Iris pigment epithelial cell (primary cell): ENCODE measurements around the gene PCOLCE2.

Source experiments
- DNase-seq: peaks from one replicate; pipeline ENCODE4 v3.0.0-alpha.2; 2011; ENCODE audit warnings: low read depth

The PCOLCE2 gene

GRCh38 chr3:142815803-142816202, 73.1 kb downstream of the PCOLCE2 start:
- DNase-seq, result no peak

DNA sequence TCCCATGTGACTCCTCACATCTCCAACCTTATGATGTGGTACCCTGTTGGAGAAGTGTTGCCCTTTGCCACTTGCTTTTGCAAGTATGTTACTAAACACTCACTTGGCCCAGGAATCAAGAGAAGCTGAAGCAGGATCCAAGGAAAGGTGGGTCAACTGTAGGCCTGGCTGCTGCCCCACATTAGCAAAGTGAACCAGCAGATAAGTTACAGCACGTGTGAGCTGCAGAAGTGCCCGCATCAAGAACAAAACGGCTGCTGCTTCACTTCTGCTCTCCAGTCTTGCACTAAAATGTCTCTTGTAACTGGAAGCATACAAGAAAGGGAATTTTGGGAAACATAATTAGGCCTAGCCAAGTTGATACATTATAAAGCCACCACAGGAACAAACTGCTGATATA, 79.6 kb downstream of the PCOLCE2 start:
- no peak for DNase-seq

DNA sequence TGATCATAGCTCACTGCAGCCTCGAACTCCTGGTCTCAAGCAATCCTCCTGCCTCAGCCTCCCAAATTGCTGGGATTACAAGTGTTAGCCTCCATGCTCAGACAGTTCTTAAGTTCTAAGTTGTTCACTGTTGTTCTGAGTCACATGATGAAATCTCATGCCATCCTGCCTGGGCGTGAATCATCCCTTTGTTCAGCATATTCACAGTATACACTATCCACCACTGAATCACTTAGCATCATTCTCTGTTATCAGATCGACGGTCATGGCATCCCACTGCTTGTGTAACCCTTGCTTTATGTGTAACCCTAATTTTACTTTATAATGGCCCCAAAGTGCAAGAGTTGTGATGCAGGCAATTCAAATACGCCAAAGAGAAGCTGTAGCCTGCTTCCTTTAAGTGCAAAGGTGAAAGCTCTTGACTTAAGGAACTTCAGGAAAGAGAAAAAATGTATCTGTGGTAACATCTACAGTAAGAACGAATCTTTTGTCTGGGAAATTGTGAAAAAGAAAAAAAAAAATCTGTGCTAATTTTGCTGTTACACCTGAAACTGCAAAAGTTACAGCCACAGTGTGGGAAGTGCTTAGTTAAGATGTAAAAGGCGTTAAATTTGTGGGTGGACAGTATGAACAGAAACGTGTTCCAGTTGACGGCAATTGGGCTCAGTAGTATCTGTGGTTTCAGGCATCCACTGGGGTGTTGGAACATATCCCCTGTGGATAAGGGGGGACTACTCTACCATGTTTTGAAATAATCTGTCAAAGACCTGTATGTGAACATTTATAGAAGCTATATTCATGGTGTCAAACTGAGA, 80.6 kb downstream of the PCOLCE2 start:
- peak; percentile 83 for DNase-seq

DNA sequence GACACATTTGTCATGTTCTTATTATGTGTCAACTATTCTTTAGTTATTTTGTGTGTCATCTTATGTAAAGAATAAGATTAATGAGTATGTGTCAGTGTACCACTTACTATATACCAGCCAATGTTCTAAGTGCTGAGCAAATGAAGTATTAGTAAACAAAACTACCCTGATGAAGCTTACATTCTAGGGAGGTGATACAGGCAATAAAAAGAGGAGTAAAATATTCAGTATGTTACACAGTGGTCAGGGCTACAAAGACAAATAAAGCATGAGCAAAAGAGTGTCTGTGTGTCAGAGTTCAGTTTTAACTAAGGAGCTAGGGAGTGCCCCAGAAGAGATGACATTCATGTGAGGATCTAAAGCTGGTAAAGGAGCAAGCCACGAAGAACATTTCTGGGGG, 86.0 kb downstream of the PCOLCE2 start:
- DNase-seq, result no peak

DNA sequence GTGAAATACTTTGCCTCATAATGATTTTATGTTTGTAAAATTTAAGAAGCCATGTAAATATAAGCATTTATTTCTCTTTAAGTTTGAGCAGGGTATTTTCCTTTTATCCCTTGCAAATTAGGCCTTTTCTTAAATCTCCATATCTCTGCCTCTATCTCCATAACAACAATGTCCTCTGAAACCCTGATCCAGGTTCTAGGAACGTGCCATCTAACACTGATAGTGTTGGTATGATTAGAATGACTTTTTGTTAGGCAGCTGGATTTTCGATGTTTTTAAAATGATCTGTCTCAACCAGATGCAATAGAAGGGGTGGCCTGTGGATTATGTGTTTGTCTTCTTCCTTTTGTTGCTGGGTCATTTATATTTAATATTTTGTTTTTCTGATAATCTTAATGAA, 87.1 kb downstream of the PCOLCE2 start:
- DNase-seq, result no peak

DNA sequence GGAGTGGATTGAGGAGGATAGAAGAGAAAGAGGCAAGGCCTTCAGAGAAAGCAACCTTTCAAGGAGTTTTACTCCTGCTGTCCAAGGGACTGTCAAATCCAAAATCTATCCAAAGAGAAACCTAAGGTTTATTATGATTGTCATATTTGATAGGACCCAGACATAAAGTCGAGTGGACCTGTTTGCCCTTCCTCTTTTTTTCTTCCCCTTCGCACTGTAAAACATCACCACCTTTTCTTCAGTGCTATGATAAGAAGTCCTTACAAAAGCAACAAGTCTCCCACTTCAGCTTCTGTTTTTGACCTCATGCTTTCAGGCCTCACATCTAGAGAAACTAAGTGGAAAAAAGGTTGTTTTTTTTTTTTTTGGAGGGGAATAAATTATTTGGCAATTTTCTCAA, 92.1 kb downstream of the PCOLCE2 start:
- DNase-seq, result no peak

- no peak for DNase-seq
These were observed 93.6 kb downstream of the PCOLCE2 start for GRCh38 chr3:142795332-142795731.

DNA sequence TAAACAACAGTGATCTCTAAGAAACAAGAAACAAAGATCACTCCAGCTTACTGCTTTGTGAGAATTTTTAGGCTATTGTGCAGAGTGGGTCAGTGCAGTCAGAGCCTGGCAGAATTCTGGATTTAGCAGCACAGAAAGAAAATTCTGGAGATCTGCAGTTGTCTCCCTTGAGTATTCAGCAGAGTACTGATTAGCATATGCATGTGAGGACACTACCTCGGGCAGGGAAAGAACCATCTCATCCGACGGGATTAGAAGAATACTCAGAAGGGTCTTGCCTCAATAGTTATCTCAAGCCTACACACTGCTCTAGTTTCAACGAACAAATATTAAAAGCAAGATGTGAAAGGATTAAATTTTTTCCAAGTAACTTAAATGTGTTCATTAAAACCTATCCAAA, 94.4 kb downstream of the PCOLCE2 start:
- no peak for DNase-seq

GRCh38 chr3:142787719-142788118, 101.2 kb downstream of the PCOLCE2 start:
- DNase-seq, result no peak

- DNase-seq, result no peak
These were observed 102.9 kb downstream of the PCOLCE2 start for GRCh38 chr3:142785996-142786395.

DNA sequence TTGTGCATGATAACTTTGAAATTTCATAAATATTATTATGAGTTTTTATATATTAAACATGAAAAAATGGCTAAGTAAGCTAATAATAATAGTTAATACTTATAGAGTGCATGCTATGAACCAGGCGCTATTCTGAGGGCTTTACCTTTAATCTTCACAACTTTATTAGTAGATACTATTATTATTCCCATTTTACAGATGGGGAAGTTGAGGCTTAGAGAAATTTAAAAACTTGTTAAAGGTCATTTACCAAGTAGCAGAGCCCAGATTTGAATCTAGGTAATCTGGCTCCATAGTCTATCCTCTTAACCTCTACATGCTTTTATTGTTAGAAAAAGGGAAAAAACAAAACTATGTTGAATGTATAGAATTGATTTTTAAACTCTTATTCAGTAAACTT, 104.7 kb downstream of the PCOLCE2 start:
- no peak for DNase-seq

GRCh38 chr3:142782616-142783015, 106.3 kb downstream of the PCOLCE2 start:
- no peak for DNase-seq

DNA sequence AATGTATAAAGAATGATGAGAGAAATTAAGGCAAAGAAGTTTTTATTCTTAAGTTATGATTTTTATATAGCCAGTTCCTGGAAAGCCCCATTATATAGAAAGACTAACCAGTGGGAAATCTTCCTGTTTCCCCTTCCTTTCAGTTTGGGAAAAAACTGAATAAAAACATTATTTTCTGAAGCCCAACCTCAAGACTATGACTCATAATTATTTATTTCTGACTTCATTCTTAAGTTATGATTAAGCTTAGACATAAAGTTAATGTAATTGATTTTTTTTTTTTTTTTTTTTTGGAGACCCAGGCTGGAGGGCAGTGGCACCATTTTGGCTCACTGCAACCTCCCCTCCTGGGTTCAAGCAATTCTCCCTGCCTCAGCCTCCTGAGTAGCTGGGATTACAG, 109.3 kb downstream of the PCOLCE2 start:
- peak; percentile 30 for DNase-seq

DNA sequence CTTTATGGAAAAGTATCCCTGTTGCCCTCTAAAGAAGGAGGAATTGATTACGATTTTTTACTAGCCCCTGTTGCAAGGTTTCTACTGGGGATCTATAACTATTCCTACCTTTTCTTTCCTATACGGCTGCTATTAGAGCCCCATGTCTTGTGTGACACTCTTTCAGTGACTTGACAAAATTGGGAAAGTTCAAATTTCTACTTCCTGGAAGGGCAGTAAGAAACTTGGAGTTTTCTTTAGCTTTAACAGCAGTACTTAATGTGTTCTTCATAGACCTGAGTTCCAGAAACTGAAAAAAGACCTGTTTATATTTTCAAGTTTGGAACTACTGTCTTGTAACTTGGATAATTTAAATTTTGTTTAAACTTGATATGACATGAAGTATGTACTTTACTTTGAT, 110.3 kb downstream of the PCOLCE2 start:
- no peak for DNase-seq

DNA sequence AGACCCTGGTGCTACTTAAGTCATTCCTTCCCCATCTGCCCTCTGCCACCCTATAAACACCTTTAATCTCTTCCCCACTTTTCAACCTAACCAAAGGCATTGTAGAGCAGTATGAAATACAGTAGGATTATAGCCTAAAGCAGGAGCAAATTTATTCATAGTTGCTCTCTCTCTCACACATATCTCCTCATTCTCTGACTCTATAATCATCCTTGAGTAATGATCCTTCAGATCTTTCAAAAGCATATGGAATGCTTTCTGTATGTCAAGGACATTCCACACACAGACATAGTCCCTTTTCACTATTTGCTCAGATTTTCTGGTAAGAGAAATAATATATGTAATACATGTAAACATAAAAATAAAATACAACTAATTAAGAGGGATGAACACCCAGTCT, 111.0 kb downstream of the PCOLCE2 start:
- peak; percentile 6 for DNase-seq

GRCh38 chr3:142768338-142768737, 120.5 kb downstream of the PCOLCE2 start:
- no peak for DNase-seq
